Measurements from ENCODE around the gene ALDH3B1.

GRCh38 chr11:68032003-68032402 lies 21.9 kb downstream of the ALDH3B1 start:
- TF ChIP-seq CTCF (conservative IDR thresholded peaks at IDR 0.05) (no peak), EZH2 (IDR thresholded peaks at IDR 0.05; ENCODE audit: low read depth) (no peak)
